GM19438 (cell line): ENCODE measurements around the gene CAVIN3.
A peak's percentile ranks its signal among the peaks of the same experiment; 100 is the strongest.

Source experiments
- ATAC-seq: cut with Tn5 transposase; IDR thresholded peaks from one replicate; pipeline ENCODE4 v1.9.1; 2021; ENCODE audit warnings: low read depth; ENCODE audit not compliant: unreplicated experiment

CAVIN3 gene, protein sequence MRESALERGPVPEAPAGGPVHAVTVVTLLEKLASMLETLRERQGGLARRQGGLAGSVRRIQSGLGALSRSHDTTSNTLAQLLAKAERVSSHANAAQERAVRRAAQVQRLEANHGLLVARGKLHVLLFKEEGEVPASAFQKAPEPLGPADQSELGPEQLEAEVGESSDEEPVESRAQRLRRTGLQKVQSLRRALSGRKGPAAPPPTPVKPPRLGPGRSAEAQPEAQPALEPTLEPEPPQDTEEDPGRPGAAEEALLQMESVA

DNA sequence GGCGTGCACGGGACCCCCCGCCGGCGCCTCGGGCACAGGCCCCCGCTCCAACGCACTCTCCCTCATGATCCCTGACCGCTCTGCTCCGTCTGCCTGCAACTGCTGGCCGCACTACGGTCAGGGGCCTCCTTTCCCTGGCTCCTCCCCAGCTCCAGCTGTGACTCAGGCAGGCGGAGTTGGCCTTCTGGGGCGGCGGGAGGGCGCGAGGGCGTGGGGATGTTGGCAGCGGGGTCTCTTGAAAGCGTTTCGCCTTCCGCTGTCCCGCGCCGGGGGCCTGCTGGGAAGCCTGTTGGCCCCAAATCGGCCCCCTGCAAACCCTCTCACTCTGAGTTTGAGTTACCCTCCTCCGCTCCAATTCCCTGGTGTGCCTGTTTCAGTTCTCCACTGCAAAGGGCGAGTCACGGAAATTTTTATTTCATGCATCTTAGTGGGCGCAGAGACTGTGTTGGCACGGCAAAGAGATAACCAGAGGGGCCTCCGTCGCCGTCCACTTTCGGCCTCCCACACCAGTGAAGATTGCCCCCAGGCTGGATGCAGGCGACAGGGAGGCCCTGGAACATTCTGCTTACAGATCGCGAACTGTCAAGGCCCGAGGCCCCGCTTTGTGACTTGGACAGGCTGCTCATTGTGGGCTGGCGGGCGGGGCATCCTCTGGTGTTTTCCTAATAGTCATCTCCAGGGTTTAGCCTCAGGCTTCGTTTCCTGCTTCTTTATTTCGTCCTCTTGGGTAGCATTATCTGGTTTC lies at the start of gene CAVIN3:
Gene CAVIN3, minus strand, starts transcription at position 91 of the 745 bp plus-strand sequence. Its CDS starts 25 bp downstream, at position 66.
- no peak for ATAC-seq

DNA sequence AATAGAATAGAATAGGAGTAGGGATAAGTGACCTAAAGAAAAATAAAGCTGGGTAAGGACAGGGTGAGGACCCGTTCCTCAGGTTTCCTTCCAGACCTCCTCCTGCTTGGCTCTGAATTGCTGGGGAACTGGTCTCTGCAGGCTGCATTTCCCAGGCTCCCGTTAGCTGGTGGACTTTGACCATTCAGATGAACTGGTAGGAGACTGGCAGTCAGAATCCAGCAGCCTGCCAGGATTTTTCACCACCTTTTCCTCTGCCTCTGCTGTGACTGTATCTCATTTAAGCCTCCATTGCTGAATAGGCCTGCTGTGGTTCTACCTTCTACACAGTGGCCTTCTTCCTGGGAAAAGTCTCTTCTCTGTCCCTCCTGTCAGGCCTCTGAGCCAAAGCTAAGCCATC lies 45.4 kb upstream of the CAVIN3 start:
- no peak for ATAC-seq

DNA sequence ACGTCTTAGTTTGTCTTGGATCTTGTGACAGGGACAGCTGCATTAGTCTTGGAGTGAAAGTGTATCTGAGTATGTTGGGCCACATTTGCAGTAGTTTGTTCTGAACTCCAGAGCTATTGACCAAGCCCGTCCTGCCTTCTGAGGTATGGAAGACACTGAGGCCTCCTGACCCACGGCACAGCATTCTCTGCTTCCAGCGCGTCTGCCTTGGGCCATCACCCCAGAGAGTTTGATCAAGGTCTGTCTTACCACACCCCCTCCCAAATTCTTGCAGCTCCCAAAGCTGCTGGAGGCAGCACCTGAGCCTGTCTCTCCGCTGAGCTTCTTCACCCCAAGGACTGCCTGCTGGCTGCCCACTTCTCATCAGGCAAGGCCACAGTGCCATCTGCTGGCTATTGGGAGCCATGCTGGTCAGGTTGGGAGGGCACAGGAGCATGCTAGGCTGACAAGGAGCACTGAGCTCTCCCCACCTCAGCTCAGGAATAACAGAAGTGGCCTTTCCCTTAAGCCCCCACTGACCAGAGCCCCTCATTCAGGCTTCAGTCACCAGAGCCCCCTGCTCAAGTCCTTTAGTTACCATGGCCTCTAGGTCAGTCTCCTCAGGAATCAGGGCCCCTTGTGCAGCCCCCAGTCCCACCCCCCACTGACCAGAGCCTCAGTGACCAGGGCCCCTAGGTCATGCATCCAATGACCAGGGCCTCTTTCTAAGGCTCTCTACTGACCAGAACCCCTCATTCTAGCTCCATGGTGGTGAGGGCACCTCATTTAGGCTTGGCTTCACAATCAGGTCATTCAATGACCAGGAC lies 42.8 kb upstream of the CAVIN3 start:
- peak; percentile 92 for ATAC-seq

DNA sequence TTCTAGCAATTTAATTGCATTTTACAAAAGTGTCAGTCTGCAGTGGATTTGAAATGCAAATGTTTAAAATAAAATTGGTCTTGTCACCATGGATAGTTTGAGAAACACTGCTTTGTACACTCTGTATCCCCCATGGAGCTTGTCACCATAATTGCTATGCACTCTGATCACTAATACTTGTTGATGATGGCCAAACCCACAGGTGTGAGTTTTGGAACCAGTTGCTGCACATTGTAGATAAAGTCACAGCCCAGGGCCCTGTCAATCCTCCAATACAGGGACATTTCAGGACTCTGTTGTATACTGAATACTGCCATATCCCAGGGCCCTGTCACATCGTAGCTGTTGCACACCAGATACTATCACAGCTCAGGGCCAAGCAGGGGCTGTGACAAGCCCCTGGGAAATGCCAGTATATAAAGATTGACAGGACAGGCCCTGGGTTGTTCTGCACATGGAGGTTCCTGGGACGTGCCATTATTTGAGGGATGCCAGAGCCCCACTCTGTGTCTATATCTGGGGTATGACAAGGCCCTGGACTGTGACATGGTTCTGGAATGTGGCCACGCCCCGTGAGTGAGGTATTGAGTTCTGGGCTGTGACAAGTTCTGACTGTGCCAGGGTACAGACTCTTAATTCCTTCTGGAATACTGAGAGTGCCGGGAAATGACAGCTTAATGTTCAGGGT lies 42.0 kb upstream of the CAVIN3 start:
- ATAC-seq, result no peak

DNA sequence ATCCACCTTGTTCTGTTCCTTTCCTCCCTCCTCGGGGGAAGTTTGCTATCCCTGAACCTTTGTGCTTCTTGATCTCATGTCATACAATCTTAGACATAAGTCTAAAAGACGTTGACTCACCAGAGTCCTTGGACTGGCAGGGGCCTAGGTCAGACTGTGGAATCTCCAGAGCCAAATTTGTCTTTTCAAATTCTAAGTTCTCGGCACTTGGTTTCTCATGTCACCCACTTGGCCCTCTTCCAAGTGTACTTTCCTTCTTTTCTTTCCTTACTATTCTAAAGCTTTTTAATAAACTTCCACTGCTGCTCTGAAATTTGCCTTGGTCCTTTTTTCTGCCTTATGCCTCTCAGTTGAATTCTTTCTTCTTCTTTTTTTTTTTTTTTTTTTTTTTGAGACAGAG lies 39.9 kb upstream of the CAVIN3 start:
- no peak for ATAC-seq

DNA sequence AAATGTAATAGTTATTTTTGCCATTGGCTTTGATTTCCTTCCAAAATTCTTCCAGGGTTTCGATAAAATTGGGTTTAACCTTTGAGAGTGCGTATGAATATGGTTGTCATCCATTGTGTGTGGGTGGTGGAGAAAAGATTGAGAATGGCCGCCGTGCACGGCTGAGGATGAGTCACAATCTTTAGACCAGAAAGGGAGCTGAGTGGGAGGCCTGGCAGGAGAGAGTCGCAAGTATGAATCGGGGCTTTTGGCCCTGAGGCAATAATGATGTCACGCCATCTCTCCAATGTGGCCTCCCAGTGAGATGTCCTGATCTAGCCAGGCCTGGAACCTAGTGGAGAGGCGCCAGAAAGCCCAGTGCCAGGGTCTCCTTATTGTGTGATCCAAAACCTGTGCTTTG lies 36.9 kb upstream of the CAVIN3 start:
- ATAC-seq, result no peak

DNA sequence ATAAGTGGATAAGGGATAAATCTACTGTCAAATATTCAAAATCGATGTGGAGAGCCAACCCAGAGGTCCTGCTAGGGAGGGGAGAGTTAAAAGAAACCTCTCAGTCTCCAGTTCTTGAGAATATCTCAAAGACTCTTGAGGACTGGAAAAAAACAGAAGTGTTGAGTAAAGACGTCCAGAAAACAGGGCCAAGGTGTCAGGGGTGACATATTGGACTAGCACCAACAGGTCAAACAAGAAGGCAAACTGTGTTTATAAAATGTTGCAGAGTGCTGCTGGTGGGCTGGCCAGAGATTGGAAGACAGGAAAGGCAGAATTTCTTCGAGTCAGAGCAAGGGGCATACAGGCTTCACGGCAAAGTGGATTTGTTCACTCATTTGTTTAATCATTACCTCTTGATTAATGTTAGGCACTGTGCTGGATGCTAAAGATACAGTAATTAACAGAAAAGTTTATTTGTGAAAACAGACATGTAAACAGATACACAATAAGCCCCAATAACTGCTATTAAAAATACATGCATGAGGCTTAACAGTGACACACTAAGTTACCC lies 36.3 kb upstream of the CAVIN3 start:
- no peak for ATAC-seq

DNA sequence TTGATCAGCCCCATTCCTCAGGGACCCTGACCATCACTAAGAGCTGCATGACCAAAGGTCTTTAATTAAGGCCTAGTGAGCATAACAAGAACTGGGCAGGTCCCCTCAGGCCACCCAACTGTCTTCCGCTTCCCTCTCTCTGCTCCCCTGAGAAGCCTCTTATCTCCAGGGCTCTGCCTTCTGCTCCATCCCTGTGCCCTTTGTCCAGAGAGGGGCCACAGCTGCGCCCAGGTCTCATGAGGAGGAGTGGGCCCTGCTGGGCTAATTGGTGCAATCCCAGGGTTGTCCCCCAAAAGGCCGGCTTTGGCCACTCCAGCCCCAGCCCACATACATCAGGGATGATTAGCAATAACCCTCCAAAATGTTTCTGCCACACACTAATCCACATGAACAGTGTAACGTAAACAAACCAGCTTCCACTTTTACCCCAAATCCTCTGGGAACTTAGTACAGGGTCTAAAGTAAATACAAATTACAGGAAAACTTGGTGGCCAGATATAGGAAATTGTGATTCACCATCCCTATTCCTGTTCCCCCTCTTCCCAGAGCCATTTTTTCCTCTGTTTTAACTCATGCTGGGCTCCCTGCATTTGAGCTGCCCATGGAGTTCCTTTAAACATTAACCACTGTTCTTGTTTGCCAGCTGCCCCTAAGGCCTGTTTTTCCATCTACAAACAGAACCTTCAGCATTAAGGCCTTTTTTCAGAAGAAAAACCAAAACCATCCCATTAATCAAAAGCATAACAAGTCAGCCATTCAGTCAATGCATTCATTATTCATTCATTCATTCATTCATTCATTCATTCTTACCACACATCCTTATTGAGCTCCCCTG lies 34.6 kb upstream of the CAVIN3 start:
- ATAC-seq, result no peak

DNA sequence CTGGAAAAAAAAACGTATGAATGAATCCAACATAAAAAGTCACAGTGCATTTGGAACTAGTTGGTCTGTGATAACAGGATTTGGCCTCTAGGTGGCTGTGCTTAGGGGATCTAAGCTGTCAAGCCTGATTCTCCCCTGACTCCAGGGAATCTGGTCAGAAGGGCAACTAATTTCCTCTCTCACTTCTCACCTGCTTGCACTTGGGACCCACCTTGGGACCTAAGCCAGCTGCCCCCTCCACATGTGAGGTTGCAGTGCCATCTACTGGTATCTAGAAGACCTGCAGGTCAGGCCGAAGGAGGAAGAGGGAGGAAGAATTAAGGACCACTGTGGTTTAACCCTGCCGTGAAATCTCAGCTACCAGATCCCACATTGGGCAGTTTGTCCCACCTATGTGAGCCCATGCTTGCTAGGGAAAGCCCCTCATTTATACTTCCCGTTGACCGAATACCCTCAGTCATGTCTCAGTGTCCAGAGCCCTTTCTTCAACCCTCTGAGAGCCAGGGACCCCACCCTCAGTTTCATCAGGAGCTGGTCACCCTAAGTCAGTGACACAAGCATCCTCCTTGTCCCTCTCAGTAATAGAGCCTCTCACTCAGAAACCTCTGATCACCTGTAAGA lies 33.2 kb upstream of the CAVIN3 start:
- ATAC-seq, result peak; percentile 88

DNA sequence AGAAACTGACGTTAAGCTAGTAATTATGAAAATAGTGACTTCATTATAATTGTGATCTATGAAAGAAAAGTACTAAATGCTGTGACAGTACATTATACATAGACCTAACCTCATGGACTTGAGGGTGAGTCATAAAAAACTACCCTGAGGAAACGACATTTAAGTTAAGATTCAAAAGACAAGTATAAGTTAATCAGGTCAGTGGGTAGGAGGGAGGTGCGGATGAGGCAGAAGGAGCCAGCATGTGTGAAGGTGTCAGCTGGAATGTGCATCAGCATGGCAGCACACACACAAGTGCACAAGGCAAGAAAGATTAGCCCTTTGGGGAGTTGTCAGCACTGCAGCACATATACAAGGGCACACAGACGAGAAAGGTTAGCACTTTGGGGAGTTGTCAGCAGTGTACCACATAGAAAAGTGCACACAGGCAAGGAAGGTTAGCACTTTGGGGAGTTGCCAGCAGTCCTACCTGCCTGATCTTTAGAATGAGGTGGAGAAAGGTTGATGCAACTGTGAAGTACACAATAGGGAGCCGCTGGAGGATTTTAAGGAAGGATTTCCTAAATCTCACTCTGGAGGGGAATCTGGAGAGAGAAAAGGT lies 31.6 kb upstream of the CAVIN3 start:
- no peak for ATAC-seq

DNA sequence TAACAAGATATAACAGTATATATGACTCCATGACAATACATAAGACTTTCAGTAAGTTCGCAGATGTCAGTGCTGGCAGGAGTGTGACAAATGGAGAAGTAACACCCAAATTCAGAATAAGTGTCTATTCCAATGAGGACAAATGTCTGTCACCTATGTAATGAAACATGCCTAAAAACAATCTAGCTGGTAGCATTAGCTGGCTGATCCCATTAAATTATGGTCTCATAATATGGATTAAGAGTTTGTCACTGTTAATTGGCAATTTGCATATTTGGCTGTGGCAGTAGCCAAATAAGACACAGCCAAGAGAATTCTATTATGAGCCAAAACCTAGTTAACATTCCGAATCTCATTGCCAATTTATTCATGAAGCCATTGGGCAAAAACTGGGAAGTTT lies 30.2 kb upstream of the CAVIN3 start:
- ATAC-seq, result no peak

DNA sequence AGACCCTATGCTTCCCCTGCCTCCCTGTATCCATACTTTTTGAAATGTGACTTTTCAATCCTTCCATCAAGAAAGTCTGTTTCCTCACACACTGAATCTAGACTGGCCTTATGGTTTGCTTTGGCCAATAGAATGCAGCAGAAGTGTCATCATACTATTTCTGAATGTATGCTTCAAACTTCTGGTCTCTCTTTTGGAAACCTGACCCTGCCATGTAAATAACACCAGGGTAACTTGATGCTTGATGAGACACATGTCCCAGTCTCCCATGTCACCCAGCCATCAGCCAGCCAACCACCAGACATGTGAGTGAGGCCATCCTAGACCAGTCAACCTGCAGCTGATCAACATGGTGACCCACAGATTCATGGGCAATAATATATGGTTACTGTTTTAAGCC lies 29.7 kb upstream of the CAVIN3 start:
- no peak for ATAC-seq

DNA sequence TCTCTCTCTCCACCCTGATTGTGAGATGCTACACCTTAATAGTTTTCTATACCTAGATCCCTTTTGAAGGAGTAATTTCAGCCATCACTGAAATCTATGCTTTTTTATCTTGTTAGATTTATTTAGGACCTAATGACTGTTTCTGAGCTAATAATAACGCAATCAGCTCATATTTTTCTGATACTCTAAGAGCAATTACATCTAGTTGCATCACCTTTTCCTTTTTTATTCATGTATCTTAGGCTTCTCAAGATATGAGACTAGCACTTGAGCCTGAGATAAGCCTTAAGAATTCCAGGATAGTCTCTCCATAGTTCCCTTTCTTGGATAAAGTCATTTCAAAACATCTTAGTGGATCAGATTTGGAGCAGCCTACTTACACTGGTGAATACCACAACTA lies 25.1 kb upstream of the CAVIN3 start:
- ATAC-seq, result no peak

DNA sequence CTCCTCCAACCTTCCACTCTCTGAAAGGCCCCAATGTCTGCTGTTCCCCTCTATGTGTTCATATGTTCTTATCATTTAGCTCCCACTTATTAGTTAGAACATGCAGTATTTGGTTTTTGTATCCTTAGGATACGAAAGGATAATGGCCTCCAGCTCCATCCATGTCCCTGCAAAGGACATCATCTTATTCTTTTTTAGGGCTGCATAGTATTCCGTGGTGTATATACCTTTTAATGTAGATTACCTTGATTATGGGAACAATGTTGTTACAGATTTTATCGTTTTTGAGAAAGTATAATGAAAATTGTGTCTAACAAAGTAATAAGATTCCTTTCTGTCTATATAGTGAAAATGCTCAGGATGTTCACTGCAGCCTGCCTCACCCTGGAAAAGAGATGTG lies 16.0 kb upstream of the CAVIN3 start:
- ATAC-seq, result no peak

DNA sequence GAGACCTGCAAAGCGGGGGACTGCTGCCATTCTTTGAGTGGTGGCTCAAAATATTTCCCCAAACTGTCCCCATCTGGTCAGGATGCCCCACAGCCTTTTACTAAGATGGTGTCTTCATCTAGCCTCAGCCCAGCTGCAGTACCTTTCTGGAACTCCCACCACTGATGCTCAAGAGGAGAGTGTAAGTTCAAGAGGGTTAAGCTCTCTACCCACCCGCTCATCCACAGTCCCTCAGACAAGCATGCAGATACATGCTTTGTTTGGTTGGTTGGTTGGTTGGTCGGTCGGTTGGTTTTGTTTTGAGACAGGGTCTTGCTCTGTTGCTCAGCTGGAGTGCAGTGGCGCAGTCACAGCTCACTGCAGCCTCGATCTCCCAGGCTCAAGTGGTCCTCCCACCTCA lies 14.5 kb upstream of the CAVIN3 start:
- no peak for ATAC-seq

DNA sequence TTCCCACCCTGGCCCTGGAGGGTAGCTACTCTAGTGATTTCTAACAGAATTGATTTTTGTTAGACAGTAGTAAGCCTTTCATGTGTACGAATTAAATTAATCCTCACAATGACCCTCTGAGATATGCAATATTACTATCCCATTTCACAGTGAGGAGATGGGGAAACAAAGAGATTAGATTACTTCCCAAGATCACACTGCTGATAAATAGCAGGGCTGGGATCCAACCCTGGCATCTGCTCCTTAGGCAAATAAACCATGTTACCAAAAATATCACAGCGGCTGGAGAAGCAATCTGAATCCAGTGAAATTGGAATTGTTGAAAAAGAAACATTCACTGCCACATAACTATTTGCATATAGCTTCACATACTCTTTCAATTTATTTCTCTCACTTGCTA lies 12.8 kb upstream of the CAVIN3 start:
- ATAC-seq, result no peak

DNA sequence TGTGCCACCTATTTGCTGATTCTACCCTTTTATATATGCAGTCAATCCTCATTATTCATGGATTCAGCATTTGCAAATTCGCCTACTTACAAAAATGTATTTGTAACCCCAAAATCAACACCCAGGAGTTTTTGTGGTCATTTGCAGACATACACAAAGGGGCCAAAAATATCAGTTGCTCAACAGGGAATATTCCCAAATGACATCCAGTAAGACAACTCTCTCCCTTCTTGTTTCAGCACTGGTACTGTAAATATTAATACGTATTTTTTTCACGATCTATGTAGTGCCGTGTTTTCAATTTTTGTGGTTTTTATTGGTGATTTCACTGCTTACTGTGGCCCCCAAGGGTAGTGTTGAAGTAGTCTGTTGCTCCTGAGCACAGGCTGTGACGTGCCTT lies 11.8 kb upstream of the CAVIN3 start:
- no peak for ATAC-seq

DNA sequence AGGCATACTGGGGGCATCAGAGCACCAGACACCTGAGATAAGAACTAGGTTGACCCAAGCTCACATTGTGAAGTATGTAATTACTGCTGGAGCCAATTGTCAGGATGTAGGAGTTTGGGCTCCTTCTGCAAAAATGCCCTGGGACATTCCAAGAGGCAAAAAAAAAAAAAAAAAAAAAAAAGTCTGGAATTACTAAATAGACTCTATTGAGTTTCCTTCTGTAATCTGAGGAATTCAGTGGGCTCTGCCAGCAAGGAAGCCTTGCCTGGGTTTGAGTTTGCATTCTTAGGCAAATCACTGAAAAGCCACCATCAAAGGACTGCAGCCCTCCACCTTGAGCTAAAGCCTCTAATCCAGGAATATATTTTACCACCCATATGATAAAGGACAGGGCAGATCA lies 8.0 kb upstream of the CAVIN3 start:
- ATAC-seq, result no peak

DNA sequence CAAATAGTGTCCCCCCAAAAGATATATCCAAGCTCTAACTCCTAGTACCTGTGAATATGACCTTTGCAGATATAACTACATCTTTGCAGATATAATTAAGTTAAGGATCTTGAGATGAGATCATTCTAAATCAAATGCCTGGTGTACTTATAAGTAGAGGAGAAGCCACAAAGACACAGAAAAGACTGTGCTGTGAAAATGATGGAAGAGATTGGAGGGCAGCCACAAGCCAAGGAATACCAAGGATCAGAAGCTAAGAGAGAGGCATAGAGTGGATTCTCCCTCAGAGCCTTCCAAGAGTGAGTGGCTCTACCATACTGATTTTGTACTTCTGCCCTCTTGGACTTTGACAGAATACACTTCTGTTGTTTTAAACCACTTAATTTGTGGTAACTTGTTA lies 7.5 kb upstream of the CAVIN3 start:
- ATAC-seq, result no peak
